ENCODE results near the gene GYPE. TPM values are rescaled to one million over a fixed set of nuclear protein-coding genes. Genes with fewer than 3 reads are reported as not detected.
"Not testable (repeated sequence)": the region's sequence is repeated elsewhere in the genome, so short reads cannot be mapped to it uniquely, and the experiment has no call there.

GYPE gene
- total and polyA plus RNA-seq, 4 donors, result 0.08 to 53.9 (median 0.11) TPM

GRCh38 chr4:143879561-143879960 lies 25.8 kb downstream of the GYPE start:
- H3K27me3 ChIP-seq (ENCODE audit: control insufficient read depth in 4 of 4, insufficient read depth in 4 of 4, low read length in 3 of 4); H3K9me3 ChIP-seq (ENCODE audit: control insufficient read depth in 4 of 4, low read length in 3 of 4); H3K27ac ChIP-seq (ENCODE audit: low read depth in 1 of 2, low read length in 2 of 2); H3K9ac ChIP-seq (ENCODE audit: low read depth in 1 of 2, low read length in 2 of 2); DNase-seq (ENCODE audit: low spot score); H3K4me3 ChIP-seq (ENCODE audit: low read depth in 1 of 3, low read length in 3 of 3); H3K36me3 ChIP-seq (ENCODE audit: control insufficient read depth in 4 of 4, insufficient read depth in 3 of 4, low read depth in 1 of 4, low read length in 3 of 4); H3K4me1 ChIP-seq (ENCODE audit: control insufficient read depth in 4 of 4, insufficient read depth in 4 of 4, low read length in 3 of 4): not testable (repeated sequence)
- 46% methylated on average over 2 of the region's 2 CpGs for WGBS

- DNase-seq (ENCODE audit: low spot score); H3K4me1 ChIP-seq (ENCODE audit: control insufficient read depth in 4 of 4, insufficient read depth in 4 of 4, low read length in 3 of 4); H3K36me3 ChIP-seq (ENCODE audit: control insufficient read depth in 4 of 4, insufficient read depth in 3 of 4, low read depth in 1 of 4, low read length in 3 of 4); H3K9ac ChIP-seq (ENCODE audit: low read depth in 1 of 2, low read length in 2 of 2); H3K27ac ChIP-seq (ENCODE audit: low read depth in 1 of 2, low read length in 2 of 2); H3K4me3 ChIP-seq (ENCODE audit: low read depth in 1 of 3, low read length in 3 of 3); H3K27me3 ChIP-seq (ENCODE audit: control insufficient read depth in 4 of 4, insufficient read depth in 4 of 4, low read length in 3 of 4); H3K9me3 ChIP-seq (ENCODE audit: control insufficient read depth in 4 of 4, low read length in 3 of 4): not testable (repeated sequence)
- 96% methylated on average over 2 of the region's 2 CpGs for WGBS
These were observed 30.0 kb downstream of the GYPE start for GRCh38 chr4:143875357-143875756.

GRCh38 chr4:143870523-143871268 lies 34.7 kb downstream of the GYPE start:
- not testable (repeated sequence) for H3K27me3 ChIP-seq (ENCODE audit: control insufficient read depth in 4 of 4, insufficient read depth in 4 of 4, low read length in 3 of 4); H3K4me1 ChIP-seq (ENCODE audit: control insufficient read depth in 4 of 4, insufficient read depth in 4 of 4, low read length in 3 of 4); H3K36me3 ChIP-seq (ENCODE audit: control insufficient read depth in 4 of 4, insufficient read depth in 3 of 4, low read depth in 1 of 4, low read length in 3 of 4); DNase-seq (ENCODE audit: low spot score); H3K9me3 ChIP-seq (ENCODE audit: control insufficient read depth in 4 of 4, low read length in 3 of 4); H3K9ac ChIP-seq (ENCODE audit: low read depth in 1 of 2, low read length in 2 of 2); H3K27ac ChIP-seq (ENCODE audit: low read depth in 1 of 2, low read length in 2 of 2); H3K4me3 ChIP-seq (ENCODE audit: low read depth in 1 of 3, low read length in 3 of 3)
- WGBS, result 81% methylated on average over 2 of the region's 3 CpGs

GRCh38 chr4:143869925-143870324 lies 35.4 kb downstream of the GYPE start:
- not testable (repeated sequence) for H3K27ac ChIP-seq (ENCODE audit: low read depth in 1 of 2, low read length in 2 of 2); DNase-seq (ENCODE audit: low spot score); H3K4me1 ChIP-seq (ENCODE audit: control insufficient read depth in 4 of 4, insufficient read depth in 4 of 4, low read length in 3 of 4); H3K36me3 ChIP-seq (ENCODE audit: control insufficient read depth in 4 of 4, insufficient read depth in 3 of 4, low read depth in 1 of 4, low read length in 3 of 4); H3K4me3 ChIP-seq (ENCODE audit: low read depth in 1 of 3, low read length in 3 of 3); H3K9ac ChIP-seq (ENCODE audit: low read depth in 1 of 2, low read length in 2 of 2); H3K27me3 ChIP-seq (ENCODE audit: control insufficient read depth in 4 of 4, insufficient read depth in 4 of 4, low read length in 3 of 4); H3K9me3 ChIP-seq (ENCODE audit: control insufficient read depth in 4 of 4, low read length in 3 of 4)
- WGBS, result 61% methylated on average over 3 of the region's 3 CpGs

GRCh38 chr4:143862716-143863115 lies 42.6 kb downstream of the GYPE start:
- 55% methylated on average over 1 of the region's 1 CpG for WGBS
- not testable (repeated sequence) for H3K9me3 ChIP-seq (ENCODE audit: control insufficient read depth in 4 of 4, low read length in 3 of 4); H3K27ac ChIP-seq (ENCODE audit: low read depth in 1 of 2, low read length in 2 of 2); H3K27me3 ChIP-seq (ENCODE audit: control insufficient read depth in 4 of 4, insufficient read depth in 4 of 4, low read length in 3 of 4); H3K9ac ChIP-seq (ENCODE audit: low read depth in 1 of 2, low read length in 2 of 2); H3K4me3 ChIP-seq (ENCODE audit: low read depth in 1 of 3, low read length in 3 of 3); H3K36me3 ChIP-seq (ENCODE audit: control insufficient read depth in 4 of 4, insufficient read depth in 3 of 4, low read depth in 1 of 4, low read length in 3 of 4); H3K4me1 ChIP-seq (ENCODE audit: control insufficient read depth in 4 of 4, insufficient read depth in 4 of 4, low read length in 3 of 4); DNase-seq (ENCODE audit: low spot score)

GRCh38 chr4:143858456-143858855 lies 46.9 kb downstream of the GYPE start:
- H3K9ac ChIP-seq (ENCODE audit: low read depth in 1 of 2, low read length in 2 of 2), result no peak overlapping the region
- no peaks in the 10 kb centered on the region for H3K27me3 ChIP-seq (ENCODE audit: control insufficient read depth in 4 of 4, insufficient read depth in 4 of 4, low read length in 3 of 4)
- H3K9me3 ChIP-seq (ENCODE audit: control insufficient read depth in 4 of 4, low read length in 3 of 4), result no peaks in the 10 kb centered on the region
- H3K4me1 ChIP-seq (ENCODE audit: control insufficient read depth in 4 of 4, insufficient read depth in 4 of 4, low read length in 3 of 4), result no peaks in the 10 kb centered on the region
- H3K4me3 ChIP-seq (ENCODE audit: low read depth in 1 of 3, low read length in 3 of 3), result no peak overlapping the region
- no peak for DNase-seq (ENCODE audit: low spot score)
- 76% methylated on average over 1 of the region's 1 CpG for WGBS
- H3K36me3 ChIP-seq (ENCODE audit: control insufficient read depth in 4 of 4, insufficient read depth in 3 of 4, low read depth in 1 of 4, low read length in 3 of 4), result no peaks in the 10 kb centered on the region
- no peak overlapping the region for H3K27ac ChIP-seq (ENCODE audit: low read depth in 1 of 2, low read length in 2 of 2)
- no peak for TF ChIP-seq GABPA (IDR thresholded peaks at IDR 0.05 in 1 of 2, conservative IDR thresholded peaks at IDR 0.05 in 1 of 2)
- TF ChIP-seq TAF1 (conservative IDR thresholded peaks at IDR 0.05), result no peak
- no peak for TF ChIP-seq RAD21 (IDR thresholded peaks at IDR 0.05)
- TF ChIP-seq YY1 (IDR thresholded peaks at IDR 0.05), result no peak
- TF ChIP-seq NR2F2 (IDR thresholded peaks at IDR 0.05), result no peak
- no peak for TF ChIP-seq FOXA1 (IDR thresholded peaks at IDR 0.05)
- no peak for TF ChIP-seq ATF3 (IDR thresholded peaks at IDR 0.05)
- TF ChIP-seq JUND (IDR thresholded peaks at IDR 0.05), result no peak
- TF ChIP-seq EGR1 (IDR thresholded peaks at IDR 0.05; ENCODE audit: low read depth in 2 of 2), result no peak
- no peak for TF ChIP-seq REST (IDR thresholded peaks at IDR 0.05)
- TF ChIP-seq HNF4A (conservative IDR thresholded peaks at IDR 0.05), result no peak
